Measurements from ENCODE around the gene STAG1.

The STAG1 gene

DNA sequence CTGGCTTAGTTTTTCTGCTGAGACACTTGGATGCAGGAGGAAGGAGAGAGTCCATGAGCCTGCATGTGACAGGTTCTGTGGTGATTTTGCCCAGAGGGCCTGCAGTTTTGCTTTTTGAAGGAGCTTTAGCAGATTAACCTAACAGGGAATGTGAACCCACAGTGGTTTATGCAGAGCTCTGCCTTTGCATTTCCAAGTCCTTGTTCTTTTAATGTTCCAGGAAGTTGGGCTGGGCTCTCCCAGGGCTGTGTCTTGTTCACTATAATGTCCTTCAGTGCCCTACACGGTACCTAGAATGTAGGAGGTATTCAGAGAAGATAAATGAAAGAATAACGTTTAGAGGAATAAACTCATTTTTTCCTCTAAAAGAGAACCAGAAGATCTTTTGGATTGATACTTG lies 451.7 kb downstream of the STAG1 start:
- DNase-seq: no peak

DNA sequence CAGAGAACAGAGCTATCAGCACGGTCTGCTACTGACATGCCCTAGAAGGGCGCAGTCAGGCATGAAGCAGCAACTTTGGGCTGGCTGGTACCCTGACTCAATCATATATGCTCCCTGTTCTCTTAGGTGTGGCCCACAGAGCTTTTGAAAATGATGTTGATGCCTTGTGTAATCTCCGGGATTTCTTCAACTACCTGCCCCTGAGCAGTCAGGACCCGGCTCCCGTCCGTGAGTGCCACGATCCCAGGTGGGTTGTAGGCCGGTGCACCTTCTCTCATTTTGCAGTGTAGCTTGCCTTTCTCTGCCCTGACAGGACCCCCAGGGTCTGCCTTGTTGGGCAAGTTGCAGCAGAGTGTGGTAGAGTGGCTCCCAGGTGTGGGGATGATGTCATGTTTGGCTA lies 454.4 kb downstream of the STAG1 start:
- DNase-seq: no peak

DNA sequence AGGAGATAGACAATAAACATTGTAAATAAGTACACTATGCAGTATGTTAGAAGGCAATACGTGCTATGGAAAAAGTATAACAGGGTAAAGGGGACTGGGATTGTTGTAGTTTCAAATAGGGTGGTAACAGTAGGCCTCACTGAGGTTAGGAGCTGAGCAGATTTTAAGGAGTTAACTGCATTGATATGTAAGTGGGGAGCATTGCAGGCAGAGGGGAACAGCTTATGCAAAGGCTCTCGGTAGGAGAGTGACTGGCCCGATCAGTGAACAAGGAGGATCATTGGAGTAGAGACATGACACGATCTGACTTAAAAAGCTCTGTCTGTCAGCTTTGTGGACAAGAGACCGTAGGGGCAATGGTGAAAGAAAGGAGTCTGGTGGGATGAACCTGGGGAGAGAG lies 455.2 kb downstream of the STAG1 start:
- no peak for DNase-seq

DNA sequence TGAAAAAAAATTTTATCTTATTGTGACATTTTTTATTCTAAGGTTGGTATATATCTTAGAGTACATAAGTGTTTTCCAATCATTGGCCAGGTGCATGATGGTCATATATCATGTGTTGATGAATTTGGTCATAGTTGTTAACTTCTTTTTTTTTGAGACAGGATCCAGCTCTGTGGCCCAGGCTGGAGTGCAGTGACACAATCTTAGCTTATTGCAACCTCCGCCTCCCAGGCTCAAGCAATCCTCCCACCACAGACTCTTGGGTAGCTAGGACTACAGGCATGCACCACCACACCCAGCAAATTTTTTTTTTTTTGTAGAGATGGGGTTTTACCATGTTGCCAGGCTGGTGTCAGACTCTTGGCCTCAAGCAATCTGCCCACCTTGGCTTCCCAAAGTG lies 458.0 kb downstream of the STAG1 start:
- DNase-seq: no peak

DNA sequence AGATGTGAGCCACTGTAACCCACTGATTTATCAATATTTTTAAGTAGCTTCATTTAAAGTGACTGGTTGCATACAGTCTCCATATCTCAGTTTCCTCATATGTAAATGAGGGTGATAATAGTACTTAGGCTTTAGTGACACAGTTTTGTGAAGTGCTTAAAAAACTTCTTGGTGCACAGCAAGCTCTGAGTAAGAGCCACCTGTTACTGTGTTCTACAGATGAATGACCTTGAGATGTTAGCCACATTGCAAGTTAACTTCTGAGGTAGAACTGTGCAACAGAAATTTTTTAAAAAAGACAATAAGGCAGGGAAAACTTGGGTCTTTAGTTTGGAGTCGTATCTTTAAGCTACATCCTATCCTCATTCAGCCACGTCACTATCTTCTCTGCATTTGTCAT lies 458.9 kb downstream of the STAG1 start:
- DNase-seq: no peak

DNA sequence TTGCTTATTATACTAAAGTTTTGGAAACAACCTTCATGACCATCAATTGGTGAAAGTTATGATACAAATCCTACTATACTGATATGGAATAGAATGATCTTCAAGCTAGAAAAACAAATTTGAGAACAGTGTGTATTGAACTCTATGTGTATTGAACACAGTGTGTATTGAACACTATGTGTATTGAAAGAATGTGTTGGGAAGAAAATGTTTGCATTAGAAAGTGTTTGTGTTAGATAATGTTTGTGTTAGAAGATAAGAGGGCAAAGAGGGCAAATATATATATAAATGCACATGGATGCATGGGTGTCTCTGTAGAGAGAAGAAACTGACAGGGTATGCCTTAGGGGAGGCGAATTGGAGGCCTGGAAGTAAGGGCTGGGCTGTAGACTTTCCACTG lies 459.7 kb downstream of the STAG1 start:
- no peak for DNase-seq

DNA sequence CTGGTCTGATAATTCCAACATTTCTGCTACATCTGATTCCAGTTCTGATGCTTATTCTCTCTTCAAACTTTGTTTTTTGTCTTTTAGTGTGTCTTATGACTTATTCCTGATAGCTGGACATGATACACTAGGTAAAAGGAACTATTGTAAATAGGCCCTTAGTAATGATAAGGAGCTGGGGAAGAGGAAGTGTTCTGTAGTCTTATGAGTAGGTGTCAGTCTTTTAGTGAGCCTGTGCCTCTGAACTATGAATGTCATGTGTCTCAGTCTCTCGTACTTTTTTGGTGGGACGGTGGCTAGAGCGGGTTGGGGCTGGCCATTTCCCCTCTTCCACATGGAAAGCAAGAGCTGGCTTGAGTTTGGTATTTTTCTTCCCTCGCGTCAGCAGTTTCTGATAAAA lies 460.9 kb downstream of the STAG1 start:
- no peak for DNase-seq
